ENCODE results near the gene HNF1B. TPM values are rescaled to one million over a fixed set of nuclear protein-coding genes. Genes with fewer than 3 reads are reported as not detected.
A peak's percentile ranks its signal among the peaks of the same experiment; 100 is the strongest.

The HNF1B gene
- total and polyA plus RNA-seq, 8 donors = 9.6 to 40.6 (median 36.1) TPM

DNA sequence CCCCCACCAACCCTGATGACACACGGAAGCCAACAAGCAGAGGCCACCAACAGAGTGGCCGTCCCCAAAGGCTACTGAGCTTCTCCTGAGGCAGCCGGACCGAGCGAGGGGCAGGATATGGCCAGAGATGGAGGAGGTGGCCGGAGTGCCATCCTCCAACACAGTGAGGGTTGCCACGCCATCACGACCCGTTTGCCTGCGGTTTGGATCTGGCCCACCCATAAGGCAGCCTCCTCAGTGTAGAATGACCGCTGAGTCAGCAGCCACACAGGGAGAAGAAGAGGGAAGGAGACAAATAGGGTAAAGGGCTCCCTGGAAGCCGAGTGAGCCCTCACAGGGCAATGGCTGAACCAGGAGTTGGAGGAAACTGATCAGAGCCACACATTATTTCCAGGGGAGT, 13.8 kb downstream of the HNF1B start:
- ATAC-seq (no peak), DNase-seq (no peak)
- H3K27ac ChIP-seq = no peak overlapping the region
- intact Hi-C loops (cut with DNase I) = no loop called here
- no peaks in the 10 kb centered on the region for H3K9me3 ChIP-seq
- H3K4me3 ChIP-seq = no peak overlapping the region
- no peaks in the 10 kb centered on the region for H3K36me3 ChIP-seq
- H3K4me1 ChIP-seq = no peaks in the 10 kb centered on the region
- H3K27me3 ChIP-seq = peaks cover 0 to 15% of the 10 kb centered on the region in 2 donors
- TF ChIP-seq, protein P1, sequence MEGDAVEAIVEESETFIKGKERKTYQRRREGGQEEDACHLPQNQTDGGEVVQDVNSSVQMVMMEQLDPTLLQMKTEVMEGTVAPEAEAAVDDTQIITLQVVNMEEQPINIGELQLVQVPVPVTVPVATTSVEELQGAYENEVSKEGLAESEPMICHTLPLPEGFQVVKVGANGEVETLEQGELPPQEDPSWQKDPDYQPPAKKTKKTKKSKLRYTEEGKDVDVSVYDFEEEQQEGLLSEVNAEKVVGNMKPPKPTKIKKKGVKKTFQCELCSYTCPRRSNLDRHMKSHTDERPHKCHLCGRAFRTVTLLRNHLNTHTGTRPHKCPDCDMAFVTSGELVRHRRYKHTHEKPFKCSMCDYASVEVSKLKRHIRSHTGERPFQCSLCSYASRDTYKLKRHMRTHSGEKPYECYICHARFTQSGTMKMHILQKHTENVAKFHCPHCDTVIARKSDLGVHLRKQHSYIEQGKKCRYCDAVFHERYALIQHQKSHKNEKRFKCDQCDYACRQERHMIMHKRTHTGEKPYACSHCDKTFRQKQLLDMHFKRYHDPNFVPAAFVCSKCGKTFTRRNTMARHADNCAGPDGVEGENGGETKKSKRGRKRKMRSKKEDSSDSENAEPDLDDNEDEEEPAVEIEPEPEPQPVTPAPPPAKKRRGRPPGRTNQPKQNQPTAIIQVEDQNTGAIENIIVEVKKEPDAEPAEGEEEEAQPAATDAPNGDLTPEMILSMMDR (IDR thresholded peaks at IDR 0.05) = no peak

DNA sequence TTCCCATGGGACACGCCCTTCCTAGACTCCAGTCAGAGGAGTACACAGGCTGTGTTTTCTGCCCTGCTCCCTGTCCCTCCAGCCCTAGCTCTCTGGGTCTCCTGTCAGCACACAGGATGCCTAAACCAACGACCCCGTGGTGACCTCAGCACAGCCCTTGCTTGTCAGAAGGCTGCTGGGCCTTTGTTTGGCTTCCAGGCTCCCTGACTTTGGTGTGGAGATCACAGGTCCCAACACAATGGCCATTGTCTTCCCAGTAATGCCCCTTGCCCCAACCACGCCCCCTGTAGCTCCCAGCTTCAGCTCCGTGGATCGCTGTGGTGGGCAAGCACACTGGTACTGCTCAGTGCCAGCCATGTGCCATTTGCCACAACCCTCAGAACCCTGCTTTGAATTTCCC, 15.0 kb downstream of the HNF1B start:
- no peak for ATAC-seq
- no peak for DNase-seq
- Histone ChIP-seq H3K27ac (no peak overlapping the region), H3K36me3 (no peaks in the 10 kb centered on the region), H3K27me3 (peaks cover 0 to 4% of the 10 kb centered on the region in 2 donors), H3K9me3 (no peaks in the 10 kb centered on the region), H3K4me3 (no peak overlapping the region), H3K4me1 (no peaks in the 10 kb centered on the region)
- intact Hi-C loops (cut with DNase I) = no loop called here
- TF ChIP-seq, protein P1 (IDR thresholded peaks at IDR 0.05) = no peak

DNA sequence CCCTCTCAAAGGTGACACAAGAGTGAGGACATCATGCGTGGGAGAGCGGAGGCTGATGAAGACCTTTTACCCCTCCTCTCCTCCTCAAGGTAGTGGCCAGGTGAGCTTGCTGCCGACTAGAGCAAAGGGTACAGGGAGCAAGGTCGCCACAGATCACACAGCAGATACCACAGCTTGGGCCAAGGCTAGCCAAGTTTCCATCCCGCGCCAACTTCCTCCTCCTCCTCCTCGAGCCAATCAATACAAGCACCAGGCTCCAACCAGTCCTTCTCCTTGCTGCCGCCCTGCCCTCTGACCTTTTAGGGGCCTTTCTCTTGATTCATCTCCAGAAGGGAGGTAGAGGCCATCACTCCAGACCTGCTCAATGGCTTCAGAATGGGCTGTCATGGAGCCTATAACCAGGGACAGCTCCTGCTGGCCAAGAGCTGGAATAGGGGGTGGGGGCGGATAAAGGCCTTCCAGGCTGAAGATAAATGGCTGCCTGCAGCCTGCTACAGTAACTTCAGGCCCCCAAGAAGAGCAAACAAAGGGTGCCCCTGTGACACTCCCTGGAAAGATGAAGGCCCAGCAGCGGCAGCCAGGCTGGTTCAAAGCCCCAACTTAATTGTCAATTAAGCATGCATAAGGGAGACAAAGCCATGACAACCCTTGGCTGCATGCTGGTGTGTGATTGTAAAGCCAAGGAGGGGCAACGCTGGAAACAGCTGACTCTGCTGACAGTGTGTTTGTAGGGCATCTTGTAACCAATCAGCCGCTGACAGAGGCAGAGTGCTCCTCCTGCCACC, 17.8 kb downstream of the HNF1B start:
- Histone ChIP-seq H3K36me3 (no peaks in the 10 kb centered on the region), H3K4me1 (no peaks in the 10 kb centered on the region), H3K9me3 (no peaks in the 10 kb centered on the region), H3K27me3 (peaks cover 0 to 10% of the 10 kb centered on the region in 2 donors), H3K27ac (no peak overlapping the region), H3K4me3 (no peak overlapping the region)
- ATAC-seq (no peak), DNase-seq (no peak)
- intact Hi-C loops (cut with DNase I) = no loop called here
- TF ChIP-seq, protein P1 (IDR thresholded peaks at IDR 0.05) = no peak

DNA sequence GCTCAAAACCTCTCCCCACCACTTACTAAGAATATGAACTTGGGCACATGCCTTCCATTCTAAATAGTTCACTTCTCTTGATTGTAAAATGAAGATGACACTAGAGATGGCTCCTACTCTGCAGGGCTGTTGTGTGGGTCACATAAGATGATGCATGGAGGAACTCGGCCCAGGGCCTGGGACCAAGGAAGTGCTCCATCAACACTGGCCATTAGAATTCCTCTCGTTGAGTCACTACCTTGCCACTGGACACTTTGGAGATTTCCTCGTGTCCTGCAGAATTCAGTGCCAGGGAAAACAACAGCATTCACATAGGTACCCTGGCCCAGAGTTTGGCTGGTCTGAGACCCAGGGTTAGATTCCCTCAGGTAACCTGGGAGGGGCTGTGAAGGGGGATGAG, 18.6 kb downstream of the HNF1B start:
- intact Hi-C loops (cut with DNase I) = no loop called here
- H3K36me3 ChIP-seq = no peaks in the 10 kb centered on the region
- no peaks in the 10 kb centered on the region for H3K9me3 ChIP-seq
- H3K4me1 ChIP-seq = no peaks in the 10 kb centered on the region
- no peak for DNase-seq
- peaks cover 0 to 10% of the 10 kb centered on the region in 2 donors for H3K27me3 ChIP-seq
- no peak overlapping the region for H3K27ac ChIP-seq
- no peak overlapping the region for H3K4me3 ChIP-seq
- no peak for ATAC-seq
- TF ChIP-seq, protein P1 (IDR thresholded peaks at IDR 0.05) = no peak

- H3K36me3 ChIP-seq = no peaks in the 10 kb centered on the region
- H3K27me3 ChIP-seq = peaks cover 0 to 10% of the 10 kb centered on the region in 2 donors
- H3K9me3 ChIP-seq = no peaks in the 10 kb centered on the region
- intact Hi-C loops (cut with DNase I) = loop anchor here in 1 of 2 donors (2.0 kb wide), 1 partner anchor 23 kb away; no protein-coding TSS in a partner anchor
- ATAC-seq (peak; percentile 72), DNase-seq (no peak)
- no peaks in the 10 kb centered on the region for H3K4me1 ChIP-seq
- H3K4me3 ChIP-seq = no peak overlapping the region
- TF ChIP-seq, protein P1 (IDR thresholded peaks at IDR 0.05) = no peak
- peak overlapping the region in 1 of 2 donors; percentile 33 for H3K27ac ChIP-seq
Observed at GRCh38 chr17:37725601-37726146, 19.2 kb downstream of the HNF1B start.
